ENCODE results near the gene THSD4. TPM values are rescaled to one million over a fixed set of nuclear protein-coding genes. Genes with fewer than 3 reads are reported as not detected.

Gene THSD4
- total RNA-seq, 4 donors from 2014 or later, result 23.0 to 68.5 (median 48.6) TPM

DNA sequence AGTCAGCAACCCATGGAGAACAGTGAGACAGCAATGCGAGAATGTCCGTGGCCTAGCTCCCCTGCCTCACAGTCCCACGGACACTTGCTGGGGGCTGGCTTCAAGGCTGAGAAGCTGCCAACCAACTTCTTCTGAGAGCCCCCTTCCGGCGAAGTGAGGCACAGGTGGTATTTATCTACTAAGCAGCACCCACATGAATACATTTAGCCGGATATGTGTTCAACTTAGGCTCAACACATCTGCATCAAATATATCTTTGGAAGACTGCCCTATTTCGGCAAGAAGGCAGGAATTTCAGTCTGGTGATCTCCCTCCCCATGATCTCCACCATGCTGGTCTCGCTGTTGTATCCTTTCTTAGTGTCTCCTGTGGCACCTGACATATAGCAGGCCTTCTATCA is 354.1 kb downstream of the THSD4 start:
- no peak for TF ChIP-seq POLR2A (IDR thresholded peaks at IDR 0.05)
- TF ChIP-seq CTCF (IDR thresholded peaks at IDR 0.05), result no peak
- Histone ChIP-seq H3K9me3 (no peaks in the 10 kb centered on the region), H3K4me3 (replicated peaks in 1 of 3) (no peak overlapping the region), H3K27me3 (no peaks in the 10 kb centered on the region), H3K4me1 (no peaks in the 10 kb centered on the region), H3K27ac (no peak overlapping the region), H3K36me3 (no peaks in the 10 kb centered on the region)
- 76 to 88% methylated on average over 8 of the region's 8 CpGs for WGBS, 2 donors
- intact Hi-C loops (cut with DNase I), result no loop called here
- no peak for DNase-seq

DNA sequence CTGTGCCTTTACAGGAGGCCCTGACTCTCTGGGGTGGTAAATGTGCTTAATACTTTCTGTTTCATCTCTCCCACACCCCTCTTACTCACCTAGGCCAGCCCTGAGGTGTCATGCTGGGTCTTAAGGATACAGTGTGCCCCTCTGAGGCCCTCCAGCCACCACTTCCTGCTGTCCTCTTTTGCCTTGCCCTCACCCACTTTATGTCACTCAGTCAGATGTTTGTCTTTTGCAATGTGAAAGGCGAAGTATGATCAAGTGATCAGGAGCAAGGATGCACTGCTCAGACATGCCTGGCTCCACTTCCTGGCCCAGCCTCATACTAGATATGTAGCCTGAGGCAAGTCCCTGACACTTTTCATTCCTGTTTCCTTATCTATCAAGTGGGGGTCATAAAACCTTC is 356.1 kb downstream of the THSD4 start:
- no peak overlapping the region for H3K27ac ChIP-seq
- no peaks in the 10 kb centered on the region for H3K4me1 ChIP-seq
- no peaks in the 10 kb centered on the region for H3K27me3 ChIP-seq
- no peak for DNase-seq
- TF ChIP-seq CTCF (IDR thresholded peaks at IDR 0.05) (no peak), POLR2A (IDR thresholded peaks at IDR 0.05) (no peak)
- no peak overlapping the region for H3K4me3 ChIP-seq (replicated peaks in 1 of 3)
- intact Hi-C loops (cut with DNase I), result no loop called here
- no peaks in the 10 kb centered on the region for H3K36me3 ChIP-seq
- no peaks in the 10 kb centered on the region for H3K9me3 ChIP-seq
- WGBS, 2 donors, result 89 to 93% methylated on average over 1 of the region's 1 CpG

DNA sequence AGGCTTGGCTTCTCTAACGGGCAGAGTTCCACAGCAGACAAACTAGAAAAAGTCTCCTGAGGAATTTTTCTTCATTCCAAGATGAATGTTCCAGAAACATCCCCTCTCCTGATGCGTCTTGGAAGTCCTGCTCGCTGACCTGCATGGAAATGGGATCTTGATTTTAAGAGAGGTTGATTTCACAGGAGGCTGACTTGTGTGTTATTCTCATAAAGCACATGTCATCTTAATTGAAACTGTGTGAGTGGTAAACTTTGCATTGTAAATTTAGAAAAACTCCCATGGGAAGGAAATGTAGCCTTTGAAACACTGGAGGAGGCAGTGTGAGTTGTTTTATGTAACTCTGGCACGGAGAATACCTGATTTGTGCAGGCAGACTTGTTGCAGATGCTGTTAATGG is 357.3 kb downstream of the THSD4 start:
- Histone ChIP-seq H3K27ac (no peak overlapping the region), H3K36me3 (no peaks in the 10 kb centered on the region), H3K4me3 (replicated peaks in 1 of 3) (no peak overlapping the region), H3K9me3 (no peaks in the 10 kb centered on the region), H3K27me3 (no peaks in the 10 kb centered on the region), H3K4me1 (no peaks in the 10 kb centered on the region)
- intact Hi-C loops (cut with DNase I), result no loop called here
- 40 to 55% methylated on average over 4 of the region's 4 CpGs for WGBS, 2 donors
- TF ChIP-seq CTCF (IDR thresholded peaks at IDR 0.05) (no peak), POLR2A (IDR thresholded peaks at IDR 0.05) (no peak)
- DNase-seq, result no peak

DNA sequence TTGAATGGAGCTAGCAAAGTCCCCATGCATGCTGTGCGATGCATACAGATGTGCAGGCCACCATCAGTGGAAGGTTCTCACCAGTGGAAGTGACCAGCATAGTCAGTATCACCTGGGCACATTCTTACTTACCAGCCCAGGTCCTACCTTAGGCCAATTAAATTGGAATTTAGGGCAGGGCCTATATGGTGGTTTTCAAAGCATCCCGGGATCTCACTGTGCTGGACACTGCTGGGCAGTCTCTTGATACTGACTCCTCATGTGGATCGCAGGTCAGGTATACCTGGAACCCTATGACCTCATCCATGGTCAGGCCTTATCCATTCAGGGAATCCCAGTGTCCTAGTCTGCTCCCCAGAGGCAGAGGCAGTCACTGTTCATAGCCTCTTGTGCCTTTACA is 358.5 kb downstream of the THSD4 start:
- no peaks in the 10 kb centered on the region for H3K9me3 ChIP-seq
- no peak for DNase-seq
- no peak overlapping the region for H3K4me3 ChIP-seq (replicated peaks in 1 of 3)
- 86 to 98% methylated on average over 3 of the region's 3 CpGs for WGBS, 2 donors
- H3K4me1 ChIP-seq, result no peaks in the 10 kb centered on the region
- no peak for TF ChIP-seq CTCF (IDR thresholded peaks at IDR 0.05)
- TF ChIP-seq POLR2A (IDR thresholded peaks at IDR 0.05), result no peak
- no peak overlapping the region for H3K27ac ChIP-seq
- H3K27me3 ChIP-seq, result no peaks in the 10 kb centered on the region
- H3K36me3 ChIP-seq, result no peaks in the 10 kb centered on the region
- intact Hi-C loops (cut with DNase I), result no loop called here

GRCh38 chr15:71476823-71477222 is 361.6 kb downstream of the THSD4 start:
- TF ChIP-seq CTCF (IDR thresholded peaks at IDR 0.05), result no peak
- WGBS, 2 donors, result 89 to 90% methylated on average over 7 to 8 of the region's 8 CpGs
- H3K36me3 ChIP-seq, result no peaks in the 10 kb centered on the region
- intact Hi-C loops (cut with DNase I), result no loop called here
- no peaks in the 10 kb centered on the region for H3K4me1 ChIP-seq
- DNase-seq, result no peak
- no peak overlapping the region for H3K27ac ChIP-seq
- H3K4me3 ChIP-seq (replicated peaks in 1 of 3), result no peak overlapping the region
- H3K27me3 ChIP-seq, result no peaks in the 10 kb centered on the region
- H3K9me3 ChIP-seq, result no peaks in the 10 kb centered on the region

All from thyroid gland (tissue), 4 donors.